A549 (cell line): ENCODE measurements around the gene SNRPA1. TPM values are rescaled to one million over a fixed set of nuclear protein-coding genes. Genes with fewer than 3 reads are reported as not detected.

Experiments
- ATAC-seq, 2 experiments: fragments of 200-7000 bp in 1 of 2; fragments of >200 bp in 1 of 2; cut with Nextera tagmentation in 1 of 2; cut with Tn5 transposase in 1 of 2; 3 replicates each; pipeline versions ENCODE4 v1.8.0 to v1.9.1; 2018 to 2020; ENCODE audit warnings: mild to moderate bottlenecking in 1 of 2, moderate library complexity in 1 of 2
- CTCF ChIA-PET: fragments of 300-600 bp; sonication (Branson Sonifier 250); formaldehyde crosslinking; extraction: SDS; loops from one replicate; lab custom pipeline; 2021; ENCODE audit warnings: antibody characterized with exemption, inconsistent platforms; lab: Yijun Ruan, JAX
- POLR2A ChIA-PET: fragments of 350-600 bp; formaldehyde crosslinking; extraction: SDS; loops from one replicate; lab custom pipeline; 2021; ENCODE audit warnings: antibody characterized with exemption, inconsistent platforms; lab: Yijun Ruan, JAX
- DNase-seq, 2 experiments: peaks; one replicate each; pipeline versions ENCODE4 v3.0.0 to v3.0.0-alpha.2; 2011 to 2016; ENCODE audit warnings: low read depth in 1 of 2, low spot score in 1 of 2
- FAIRE-seq: peaks from 2 replicates; lab custom pipeline; 2011; peaks lifted over from hg19 to GRCh38; lab: Jason Lieb, UNC
- H3K27ac ChIP-seq, 2 experiments: fragments of >200 bp; sonication (Bioruptor Twin); formaldehyde crosslinking; 3 replicates each; pipeline ENCODE4 v1.5.1; 2016 to 2017
- H3K4me1 ChIP-seq: fragments of >200 bp; sonication (Bioruptor Twin); formaldehyde crosslinking; 3 replicates; pipeline ENCODE4 v1.6.1; 2016
- H3K4me2 ChIP-seq: fragments of >200 bp; sonication (Bioruptor Twin); formaldehyde crosslinking; 3 replicates; pipeline ENCODE4 v1.6.1; 2016
- H3K4me3 ChIP-seq: fragments of >200 bp; sonication (Bioruptor Twin); formaldehyde crosslinking; 3 replicates; pipeline ENCODE4 v1.5.1; 2016
- H3K9me3 ChIP-seq: fragments of >200 bp; sonication (Bioruptor Twin); formaldehyde crosslinking; 3 replicates; pipeline ENCODE4 v1.6.1; 2016
- BHLHE40 ChIP-seq: IDR thresholded peaks from 2 replicates; pipeline ENCODE4 v1.6.1; 2012; ENCODE audit warnings: low read depth, low read length, inconsistent platforms
- CHD4 ChIP-seq: fragments of 200-600 bp; sonication (generic); IDR thresholded peaks from 2 replicates; pipeline ENCODE4 v1.6.1; 2016; ENCODE audit warnings: antibody characterized with exemption, mild to moderate bottlenecking, borderline replicate concordance
- EHF ChIP-seq: fragments of 250-450 bp; sonication (Bioruptor Pico); IDR thresholded peaks from 2 replicates; pipeline ENCODE4 v1.5.0; 2020; ENCODE audit warnings: mild to moderate bottlenecking
- ELK1 ChIP-seq: fragments of 150-350 bp; IDR thresholded peaks from 2 replicates; pipeline ENCODE4 v1.6.1; 2014; ENCODE audit warnings: low read depth, mild to moderate bottlenecking, low read length
- FOSB ChIP-seq: fragments of 250-450 bp; sonication (Bioruptor Pico); IDR thresholded peaks from 2 replicates; pipeline ENCODE4 v1.5.0; 2020; ENCODE audit warnings: mild to moderate bottlenecking, moderate library complexity
- HOXB5 ChIP-seq: fragments of 250-450 bp; sonication (Bioruptor Pico); IDR thresholded peaks from 2 replicates; pipeline ENCODE4 v1.5.0; 2020; ENCODE audit warnings: mild to moderate bottlenecking, moderate library complexity
- JUNB ChIP-seq: fragments of >200 bp; sonication (Bioruptor Twin); formaldehyde crosslinking; IDR thresholded peaks from 2 replicates; pipeline ENCODE4 v1.6.1; 2016
- KDM1A ChIP-seq: fragments of 200-600 bp; sonication (generic); IDR thresholded peaks from 2 replicates; pipeline ENCODE4 v1.6.1; 2016; ENCODE audit warnings: low read depth, mild to moderate bottlenecking
- MAFK ChIP-seq: fragments of 450-650 bp; IDR thresholded peaks from 2 replicates; pipeline ENCODE4 v1.6.1; 2014; ENCODE audit not compliant: partially characterized antibody
- MAX ChIP-seq: IDR thresholded peaks from 2 replicates; pipeline ENCODE4 v1.6.1; 2012
- MYC ChIP-seq: IDR thresholded peaks from 2 replicates; pipeline ENCODE4 v1.6.1; 2012; ENCODE audit warnings: mild to moderate bottlenecking, inconsistent platforms, low read length, improper control_type of control experiment, borderline replicate concordance
- NPAS2 ChIP-seq: fragments of 250-450 bp; sonication (Bioruptor Pico); IDR thresholded peaks from 2 replicates; pipeline ENCODE4 v1.8.0; 2022; ENCODE audit warnings: mild to moderate bottlenecking, moderate library complexity, borderline replicate concordance
- PHF8 ChIP-seq: fragments of 200-600 bp; sonication (generic); IDR thresholded peaks from 2 replicates; pipeline ENCODE4 v1.6.1; 2016; ENCODE audit warnings: low read depth, mild to moderate bottlenecking, antibody characterized with exemption, moderate library complexity, borderline replicate concordance
- POLR2AphosphoS2 ChIP-seq: conservative IDR thresholded peaks from 2 replicates; pipeline ENCODE4 v1.6.1; 2012; ENCODE audit warnings: low read length, improper control_type of control experiment, inconsistent platforms
- RAD21 ChIP-seq, 2 experiments: fragments of >200 bp in 1 of 2; sonication (Bioruptor Twin) in 1 of 2; formaldehyde crosslinking in 1 of 2; IDR thresholded peaks in 1 of 2; conservative IDR thresholded peaks in 1 of 2; 2 replicates in 1 of 2; 3 replicates in 1 of 2; pipeline ENCODE4 v1.6.1; 2012 to 2018; ENCODE audit warnings: inconsistent platforms in 1 of 2
- RARB ChIP-seq: fragments of 250-450 bp; sonication (Bioruptor Pico); IDR thresholded peaks from 2 replicates; pipeline ENCODE4 v1.8.0; 2021; ENCODE audit warnings: mild to moderate bottlenecking, moderate library complexity
- RFX5 ChIP-seq: fragments of 450-650 bp; IDR thresholded peaks from 2 replicates; pipeline ENCODE4 v1.7.1; 2014; ENCODE audit warnings: antibody characterized with exemption, mild to moderate bottlenecking, moderate library complexity
- RNF2 ChIP-seq: fragments of 200-600 bp; sonication (generic); IDR thresholded peaks from 2 replicates; pipeline ENCODE4 v1.6.1; 2016; ENCODE audit warnings: low read depth, mild to moderate bottlenecking, antibody characterized with exemption, moderate library complexity, borderline replicate concordance
- SREBF2 ChIP-seq: fragments of 450-650 bp; IDR thresholded peaks from 2 replicates; pipeline ENCODE4 v1.6.1; 2014; ENCODE audit warnings: mild to moderate bottlenecking, moderate library complexity
- ZNF302 ChIP-seq: fragments of 250-450 bp; sonication (Bioruptor Pico); IDR thresholded peaks from 2 replicates; pipeline ENCODE4 v1.9.0; 2021; ENCODE audit warnings: inconsistent platforms, mild to moderate bottlenecking, moderate library complexity
- ZSCAN20 ChIP-seq: fragments of 250-450 bp; sonication (Bioruptor Pico); IDR thresholded peaks from 2 replicates; pipeline ENCODE4 v1.8.0; 2022; ENCODE audit warnings: mild to moderate bottlenecking, moderate library complexity
- WGBS: methylation state at CpG from one replicate; pipeline ENCODE4 v1.1.6; 2017; ENCODE audit errors: missing lambda C conversion rate; 5-methylcytosine and 5-hydroxymethylcytosine counted together
- polyA plus RNA-seq, 4 experiments: library from polyadenylated mRNA; depleted of rRNA in 3 of 4; stranded (reverse); fragments of >200 nt; fragmentation: RNase III in 1 of 4; extraction: RNeasy Plus Mini Kit Qiagen cat#74134 plus additional on column Dnase treatment in 1 of 4; gene quantifications; 2 replicates in 3 of 4; 3 replicates in 1 of 4; pipeline ENCODE4 v1.2.3, GENCODE V29; 2011 to 2017
- TF ChIP-seq, protein P1 (sequence below): fragments of >200 bp; sonication (Bioruptor Twin); formaldehyde crosslinking; IDR thresholded peaks from 2 replicates; pipeline ENCODE4 v1.6.1; 2016
- TF ChIP-seq, protein P2 (sequence below): fragments of 250-450 bp; sonication (Bioruptor Pico); IDR thresholded peaks from 2 replicates; pipeline ENCODE4 v1.5.0; 2021; ENCODE audit warnings: mild to moderate bottlenecking, moderate library complexity, borderline replicate concordance

Gene SNRPA1
- polyA plus RNA-seq, 2 of the 4 experiments (the other 2 are of a cell fraction): 140 to 177 TPM

GRCh38 chr15:101318147-101318819 lies 23.2 kb upstream of the SNRPA1 start:
- TF ChIP-seq RAD21 (conservative IDR thresholded peaks at IDR 0.05 in 1 of 2, IDR thresholded peaks at IDR 0.05 in 1 of 2): no peak
- TF ChIP-seq RFX5: no peak
- no peak for TF ChIP-seq BHLHE40
- TF ChIP-seq RNF2: no peak
- TF ChIP-seq MYC: no peak
- no peak for TF ChIP-seq EHF
- TF ChIP-seq MAFK: no peak
- no peak for TF ChIP-seq HOXB5
- TF ChIP-seq FOSB (CRISPR knock-in tag): no peak
- TF ChIP-seq RARB (CRISPR knock-in tag): no peak
- TF ChIP-seq, protein P1, sequence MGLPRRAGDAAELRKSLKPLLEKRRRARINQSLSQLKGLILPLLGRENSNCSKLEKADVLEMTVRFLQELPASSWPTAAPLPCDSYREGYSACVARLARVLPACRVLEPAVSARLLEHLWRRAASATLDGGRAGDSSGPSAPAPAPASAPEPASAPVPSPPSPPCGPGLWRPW: no peak
- TF ChIP-seq CHD4: no peak
- no peak for TF ChIP-seq ZSCAN20
- no peak for TF ChIP-seq PHF8
- no peak for TF ChIP-seq POLR2AphosphoS2
- no peak for TF ChIP-seq NPAS2 (CRISPR knock-in tag)
- TF ChIP-seq ZNF302 (CRISPR knock-in tag): no peak
- TF ChIP-seq SREBF2: no peak
- TF ChIP-seq, all 56 proteins: peak for 0
- H3K9me3 ChIP-seq: no peaks in the 10 kb centered on the region
- H3K4me3 ChIP-seq: no peak overlapping the region
- ChIA-PET CTCF (interaction anchor here (1.1 to 5.6 kb wide), 6 partner anchors 13 to 323 kb away, joined by 3 to 27 read pairs (median 4); no protein-coding TSS in a partner anchor), POLR2A (no interaction called here)
- no peaks in the 10 kb centered on the region for H3K4me1 ChIP-seq
- DNase-seq (no peak), FAIRE-seq (no peak), ATAC-seq (no peak)
- no peak overlapping the region for H3K4me2 ChIP-seq
- 80% methylated on average over 20 of the region's 20 CpGs for WGBS
- H3K27ac ChIP-seq: no peak overlapping the region

DNA sequence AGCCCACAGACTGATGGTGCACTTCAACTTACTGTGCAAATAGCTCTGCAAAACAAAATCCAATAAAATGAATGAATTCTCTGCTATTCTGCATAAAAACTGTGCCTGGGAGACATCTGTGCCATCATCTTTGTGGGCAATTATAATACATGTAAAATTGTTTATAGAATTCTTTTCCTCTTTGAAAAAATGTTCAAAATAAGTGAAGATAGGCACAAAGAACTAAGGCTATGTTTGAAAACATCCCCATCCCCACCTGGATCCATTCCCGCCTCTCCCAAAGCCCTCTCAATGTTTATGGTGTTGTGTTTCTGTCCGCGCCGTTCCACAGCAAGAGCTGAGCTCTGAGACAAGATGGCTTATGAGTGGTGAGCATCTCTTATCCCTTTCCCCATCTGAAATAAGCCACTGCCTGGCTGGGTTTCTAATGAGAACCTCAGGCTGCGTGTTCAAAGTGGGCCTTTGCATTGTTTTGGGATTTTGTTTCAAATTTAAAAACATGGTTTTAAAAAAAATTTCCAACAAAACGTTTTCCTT lies 22.4 kb upstream of the SNRPA1 start:
- H3K27ac ChIP-seq: no peak overlapping the region
- no peaks in the 10 kb centered on the region for H3K9me3 ChIP-seq
- CTCF ChIA-PET: interaction anchor here (0.7 to 5.6 kb wide), 7 partner anchors 12 to 627 kb away, joined by 3 to 27 read pairs (median 5); no protein-coding TSS in a partner anchor
- no peak overlapping the region for H3K4me2 ChIP-seq
- DNase-seq (no peak), ATAC-seq (no peak)
- no peaks in the 10 kb centered on the region for H3K4me1 ChIP-seq
- 81% methylated on average over 6 of the region's 6 CpGs for WGBS
- no peak for TF ChIP-seq JUNB
- no peak for TF ChIP-seq RARB (CRISPR knock-in tag)
- no peak for TF ChIP-seq KDM1A
- no peak for TF ChIP-seq RNF2
- TF ChIP-seq, all 56 proteins: peak for 0
- no peak overlapping the region for H3K4me3 ChIP-seq
- POLR2A ChIA-PET: no interaction called here
- FAIRE-seq: no peak

DNA sequence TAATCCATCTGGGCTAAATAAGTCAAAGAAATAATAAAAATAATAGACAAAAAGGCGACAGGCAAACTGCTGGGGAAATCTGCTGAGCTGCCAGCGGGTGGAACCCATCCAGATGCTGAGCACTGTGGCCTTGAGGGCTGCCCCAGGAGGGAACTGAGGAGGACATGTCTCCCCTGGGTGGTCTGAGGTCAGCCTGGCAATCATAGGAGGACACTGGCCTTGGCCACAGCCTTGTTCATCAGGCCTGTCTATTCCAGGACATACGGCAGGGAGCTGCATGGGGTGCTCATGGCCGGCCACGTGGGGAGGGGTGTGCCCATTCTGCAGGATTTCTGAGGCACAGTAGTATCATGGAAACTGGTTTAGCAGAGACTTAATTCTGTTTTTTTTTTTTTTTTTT lies 21.5 kb upstream of the SNRPA1 start:
- TF ChIP-seq, protein P2, sequence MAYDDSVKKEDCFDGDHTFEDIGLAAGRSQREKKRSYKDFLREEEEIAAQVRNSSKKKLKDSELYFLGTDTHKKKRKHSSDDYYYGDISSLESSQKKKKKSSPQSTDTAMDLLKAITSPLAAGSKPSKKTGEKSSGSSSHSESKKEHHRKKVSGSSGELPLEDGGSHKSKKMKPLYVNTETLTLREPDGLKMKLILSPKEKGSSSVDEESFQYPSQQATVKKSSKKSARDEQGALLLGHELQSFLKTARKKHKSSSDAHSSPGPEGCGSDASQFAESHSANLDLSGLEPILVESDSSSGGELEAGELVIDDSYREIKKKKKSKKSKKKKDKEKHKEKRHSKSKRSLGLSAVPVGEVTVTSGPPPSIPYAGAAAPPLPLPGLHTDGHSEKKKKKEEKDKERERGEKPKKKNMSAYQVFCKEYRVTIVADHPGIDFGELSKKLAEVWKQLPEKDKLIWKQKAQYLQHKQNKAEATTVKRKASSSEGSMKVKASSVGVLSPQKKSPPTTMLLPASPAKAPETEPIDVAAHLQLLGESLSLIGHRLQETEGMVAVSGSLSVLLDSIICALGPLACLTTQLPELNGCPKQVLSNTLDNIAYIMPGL (CRISPR knock-in tag): no peak
- TF ChIP-seq KDM1A (no peak), ELK1 (no peak), NPAS2 (CRISPR knock-in tag) (no peak), MAX (no peak)
- TF ChIP-seq, all 56 proteins: peak for 0
- 89% methylated on average over 5 of the region's 5 CpGs for WGBS
- DNase-seq (no peak), FAIRE-seq (no peak), ATAC-seq (no peak)
- ChIA-PET POLR2A (no interaction called here), CTCF (interaction anchor here (0.7 to 3.1 kb wide), 7 partner anchors 14 to 627 kb away, joined by 3 to 15 read pairs (median 4); no protein-coding TSS in a partner anchor)
- Histone ChIP-seq H3K4me1 (no peaks in the 10 kb centered on the region), H3K9me3 (no peaks in the 10 kb centered on the region), H3K4me2 (no peak overlapping the region), H3K4me3 (no peak overlapping the region), H3K27ac (no peak overlapping the region)
